H1 (cell line): ENCODE data around the gene CYP2A6. TPM values are rescaled to one million over a fixed set of nuclear protein-coding genes. Genes with fewer than 3 reads are reported as not detected.
"Not testable (repeated sequence)": the region's sequence is repeated elsewhere in the genome, so short reads cannot be mapped to it uniquely, and the experiment has no call there.

Source experiments
- CTCF ChIA-PET: fragments of 300-600 bp; sonication (Branson Sonifier 250); formaldehyde crosslinking; loops from one replicate; lab custom pipeline; 2021; ENCODE audit not compliant: partially characterized antibody; lab: Charles Lee
- POLR2A ChIA-PET: fragments of 300-600 bp; sonication (Branson Sonifier 250); formaldehyde crosslinking; loops from one replicate; lab custom pipeline; 2021; ENCODE audit warnings: inconsistent platforms; ENCODE audit not compliant: partially characterized antibody; lab: Charles Lee
- DNase-seq, 2 experiments: peaks; one replicate each; pipeline versions ENCODE4 v3.0.0 to v3.0.0-alpha.2; 2010 to 2022; ENCODE audit warnings: low spot score in 2 of 2, low read depth in 1 of 2, mixed read lengths in 1 of 2
- FAIRE-seq: peaks from 2 replicates; lab custom pipeline; 2011; peaks lifted over from hg19 to GRCh38; lab: Jason Lieb, UNC
- H2AFZ ChIP-seq: 2 replicates; pipeline ENCODE4 v1.8.1; 2012; ENCODE audit warnings: low read length, inconsistent platforms
- H2AK5ac ChIP-seq: 2 replicates; pipeline ENCODE4 v1.6.1; 2013; ENCODE audit warnings: low read depth, low read length
- H2BK120ac ChIP-seq: replicated peaks from 2 replicates; pipeline ENCODE3; 2013; ENCODE audit warnings: low read depth, low read length, inconsistent platforms
- H2BK12ac ChIP-seq: 2 replicates; pipeline ENCODE4 v1.6.1; 2013; ENCODE audit warnings: low read depth, low read length
- H2BK15ac ChIP-seq: 2 replicates; pipeline ENCODE4 v1.6.1; 2013; ENCODE audit warnings: low read length
- H2BK20ac ChIP-seq: 2 replicates; pipeline ENCODE4 v1.6.1; 2013; ENCODE audit warnings: low read length
- H2BK5ac ChIP-seq: 2 replicates; pipeline ENCODE4 v1.6.1; 2013; ENCODE audit warnings: low read depth, low read length
- H3K14ac ChIP-seq: 2 replicates; pipeline ENCODE4 v1.6.1; 2013; ENCODE audit warnings: inconsistent platforms; ENCODE audit not compliant: insufficient read length
- H3K18ac ChIP-seq: 2 replicates; pipeline ENCODE4 v1.6.1; 2013; ENCODE audit warnings: low read length; ENCODE audit errors: extremely low read depth
- H3K23ac ChIP-seq: 2 replicates; pipeline ENCODE4 v1.6.1; 2013; ENCODE audit warnings: inconsistent platforms; ENCODE audit not compliant: insufficient read length
- H3K23me2 ChIP-seq: 2 replicates; pipeline ENCODE4 v1.6.1; 2013; ENCODE audit warnings: low read depth, low read length
- H3K27ac ChIP-seq: 2 replicates; pipeline ENCODE4 v1.6.1; 2011; ENCODE audit warnings: low read depth, low read length, inconsistent platforms
- H3K27me3 ChIP-seq, 4 experiments: replicated peaks in 1 of 4; 1 replicate in 1 of 4; 2 replicates in 3 of 4; pipeline versions ENCODE4 v1.6.1 to v1.8.1; 2011 to 2013; ENCODE audit warnings: low read length in 3 of 4, mild to moderate bottlenecking in 3 of 4, inconsistent platforms in 2 of 4, mixed read lengths in 2 of 4, moderate library complexity in 1 of 4; ENCODE audit not compliant: control insufficient read depth in 3 of 4, insufficient read depth in 3 of 4; ENCODE audit errors: extremely low read depth in 1 of 4
- H3K36me3 ChIP-seq, 4 experiments: 2 replicates each; pipeline versions ENCODE4 v1.6.1 to v1.8.1; 2011 to 2013; ENCODE audit warnings: mild to moderate bottlenecking in 4 of 4, low read length in 3 of 4, moderate library complexity in 2 of 4, control low read depth in 1 of 4, inconsistent platforms in 1 of 4; ENCODE audit not compliant: insufficient read depth in 4 of 4, control insufficient read depth in 2 of 4
- H3K4ac ChIP-seq: replicated peaks from 2 replicates; pipeline ENCODE3; 2013; ENCODE audit warnings: low read length, low read depth, mixed read lengths, inconsistent platforms; ENCODE audit not compliant: insufficient read length
- H3K4me1 ChIP-seq, 4 experiments: replicated peaks in 1 of 4; 1 replicate in 1 of 4; 2 replicates in 3 of 4; pipeline versions ENCODE4 v1.6.1 to v1.8.1; 2011 to 2013; ENCODE audit warnings: low read length in 3 of 4, inconsistent platforms in 2 of 4, mixed read lengths in 1 of 4; ENCODE audit not compliant: insufficient read depth in 4 of 4, control insufficient read depth in 3 of 4
- H3K4me2 ChIP-seq, 2 experiments: 2 replicates each; pipeline versions ENCODE4 v1.6.1 to v1.8.1; 2011 to 2013; ENCODE audit warnings: low read depth in 2 of 2, low read length in 2 of 2, control low read depth in 1 of 2, inconsistent platforms in 1 of 2, mild to moderate bottlenecking in 1 of 2; ENCODE audit not compliant: insufficient read depth in 1 of 2
- H3K4me3 ChIP-seq, 4 experiments: fragments of 200-600, 300-600 bp in 1 of 4; sonication (generic), shearing (Covaris generic), sonication (Bioruptor Twin) in 1 of 4; 2 replicates each; pipeline versions ENCODE4 v1.5.1 to v1.8.1; 2011 to 2016; ENCODE audit warnings: low read length in 4 of 4, low read depth in 3 of 4, control low read depth in 2 of 4, inconsistent platforms in 2 of 4, mild to moderate bottlenecking in 2 of 4, mixed read lengths in 1 of 4, moderate library complexity in 1 of 4; ENCODE audit not compliant: insufficient read depth in 2 of 4; ENCODE audit errors: extremely low read depth in 1 of 4
- H3K56ac ChIP-seq: replicated peaks from 2 replicates; pipeline ENCODE3; 2013; ENCODE audit warnings: low read depth, mild to moderate bottlenecking, mixed read lengths, low read length, inconsistent platforms; ENCODE audit not compliant: insufficient read length
- H3K79me1 ChIP-seq: 2 replicates; pipeline ENCODE4 v1.6.1; 2013; ENCODE audit warnings: low read depth, low read length, control low read depth
- H3K79me2 ChIP-seq, 2 experiments: 2 replicates each; pipeline versions ENCODE4 v1.6.1 to v1.8.1; 2012 to 2013; ENCODE audit warnings: low read length in 2 of 2, mild to moderate bottlenecking in 2 of 2, inconsistent platforms in 1 of 2; ENCODE audit not compliant: insufficient read depth in 2 of 2, control insufficient read depth in 1 of 2
- H3K9ac ChIP-seq, 4 experiments: replicated peaks in 1 of 4; 1 replicate in 1 of 4; 2 replicates in 3 of 4; pipeline versions ENCODE4 v1.6.1 to v1.8.1; 2011 to 2013; ENCODE audit warnings: low read depth in 3 of 4, low read length in 3 of 4, control low read depth in 2 of 4, mild to moderate bottlenecking in 2 of 4, moderate library complexity in 2 of 4, inconsistent platforms in 1 of 4; ENCODE audit errors: extremely low read depth in 1 of 4
- H3K9me3 ChIP-seq, 2 experiments: 2 replicates each; pipeline versions ENCODE4 v1.6.1 to v1.8.1; 2012 to 2013; ENCODE audit warnings: mild to moderate bottlenecking in 2 of 2, moderate library complexity in 2 of 2, control low read depth in 1 of 2, inconsistent platforms in 1 of 2, low read depth in 1 of 2, low read length in 1 of 2, mixed read lengths in 1 of 2; ENCODE audit not compliant: insufficient read depth in 2 of 2
- H4K20me1 ChIP-seq, 2 experiments: replicated peaks in 1 of 2; 2 replicates each; pipeline versions ENCODE3 to v1.8.1; 2011 to 2013; ENCODE audit warnings: inconsistent platforms in 2 of 2, low read length in 2 of 2, mild to moderate bottlenecking in 1 of 2; ENCODE audit not compliant: insufficient read depth in 2 of 2, control insufficient read depth in 1 of 2
- H4K5ac ChIP-seq: 2 replicates; pipeline ENCODE4 v1.6.1; 2013; ENCODE audit warnings: low read length, low read depth, mixed read lengths, inconsistent platforms; ENCODE audit not compliant: insufficient read length
- H4K8ac ChIP-seq: 2 replicates; pipeline ENCODE4 v1.8.0; 2013; ENCODE audit warnings: mild to moderate bottlenecking, moderate library complexity, low read length, inconsistent platforms; ENCODE audit not compliant: insufficient read depth; ENCODE audit errors: extremely low read depth
- H4K91ac ChIP-seq: replicated peaks from 2 replicates; pipeline ENCODE3; 2013; ENCODE audit warnings: low read length, mixed read lengths, inconsistent platforms; ENCODE audit not compliant: insufficient read length
- WGBS, 2 experiments: shearing (Covaris generic) in 1 of 2; methylation state at CpG; one replicate each; pipeline versions ENCODE4 v1.1.6 to v1.1.7; 2013 to 2015; ENCODE audit warnings: low lambda C conversion rate in 2 of 2, mixed read lengths in 2 of 2, inconsistent platforms in 1 of 2, low coverage in 1 of 2, missing lambda C conversion rate in 1 of 2; ENCODE audit not compliant: insufficient replicate concordance in 2 of 2, insufficient coverage in 1 of 2, insufficient read length in 1 of 2; ENCODE audit errors: extremely low coverage in 1 of 2, missing lambda C conversion rate in 1 of 2; 5-methylcytosine and 5-hydroxymethylcytosine counted together
- polyA plus RNA-seq, 7 experiments: library from polyadenylated mRNA; depleted of rRNA in 3 of 7; stranded (reverse) in 5 of 7; unstranded in 2 of 7; fragments of >200 nt in 5 of 7; fragments of 200-250 nt in 2 of 7; gene quantifications; 1 replicate in 5 of 7; 2 replicates in 1 of 7; 4 replicates in 1 of 7; pipeline versions ENCODE4 v1.2.1 to v1.2.3, GENCODE V29; 2011 to 2013; ENCODE audit warnings: missing spikeins in 2 of 7, mixed read lengths in 2 of 7
- total RNA-seq: library from RNA; stranded (reverse); fragmentation: NEBNext Ultra II Directional; extraction: Animal tissue kit (Norgen Biotek cat#: 25700); gene quantifications from 2 replicates; pipeline ENCODE4 v1.2.1, GENCODE V29; 2021

Gene CYP2A6
- total and polyA plus RNA-seq, 2 of the 8 experiments (the other 6 are each of a cell fraction or from before 2014, with no cell fraction given), result 0.33 TPM; not detected in 1

DNA sequence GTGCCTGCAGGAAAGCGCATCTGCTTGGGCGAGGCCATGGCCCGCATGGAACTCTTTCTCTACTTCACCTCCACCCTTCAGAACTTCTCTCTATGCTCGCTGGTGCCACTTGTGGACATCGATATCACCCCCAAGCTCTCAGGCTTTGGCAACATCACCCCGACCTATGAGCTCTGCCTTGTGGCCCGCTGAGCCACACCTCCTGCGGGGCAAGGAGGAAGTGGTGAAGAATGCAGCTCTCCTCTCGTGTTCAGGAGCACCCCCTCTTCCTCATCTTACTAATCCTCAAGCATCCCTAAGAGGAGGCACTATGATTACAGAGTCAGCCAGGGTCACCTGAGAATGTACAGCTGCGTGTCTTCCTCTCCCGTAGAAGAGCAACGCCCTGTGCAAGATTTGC, 49.7 kb upstream of the CYP2A6 start:
- FAIRE-seq, H2AK5ac ChIP-seq: not testable (repeated sequence)

More for the DNA sequence above, 49.7 kb upstream of the CYP2A6 start:
- H2BK15ac ChIP-seq, H3K56ac ChIP-seq, H3K9ac ChIP-seq, H4K8ac ChIP-seq, H4K91ac ChIP-seq, H3K9me3 ChIP-seq, H3K23ac ChIP-seq, H2AFZ ChIP-seq, H3K4me2 ChIP-seq, H2BK5ac ChIP-seq, H3K23me2 ChIP-seq, H4K5ac ChIP-seq, H3K79me2 ChIP-seq, H2BK12ac ChIP-seq, POLR2A ChIA-PET, H4K20me1 ChIP-seq, H2BK20ac ChIP-seq, H3K27ac ChIP-seq, H3K4me1 ChIP-seq, H2BK120ac ChIP-seq, H3K4me3 ChIP-seq, CTCF ChIA-PET, H3K4ac ChIP-seq, DNase-seq, H3K18ac ChIP-seq, H3K36me3 ChIP-seq, H3K14ac ChIP-seq, H3K27me3 ChIP-seq, H3K79me1 ChIP-seq: not testable (repeated sequence)
- 92% methylated on average over 12 of the region's 12 CpGs; no CpG with 5 or more reads in 1 of the 2 experiments for WGBS, 2 experiments
